HEK293T (cell line): ENCODE measurements around the gene OR8U1.

ENCODE experiments used
- ARNT ChIP-seq: fragments of 450-650 bp; IDR thresholded peaks from 2 replicates; pipeline ENCODE4 v1.6.1; 2017; ENCODE audit warnings: mild to moderate bottlenecking
- ELF4 ChIP-seq: fragments of 450-650 bp; IDR thresholded peaks from 2 replicates; pipeline ENCODE4 v1.6.1; 2017; ENCODE audit warnings: antibody characterized with exemption
- FOXA1 ChIP-seq: fragments of 450-650 bp; IDR thresholded peaks from 2 replicates; pipeline ENCODE4 v1.6.1; 2016; ENCODE audit warnings: mild to moderate bottlenecking
- FOXM1 ChIP-seq: fragments of 450-650 bp; IDR thresholded peaks from 2 replicates; pipeline ENCODE4 v1.6.1; 2017; ENCODE audit warnings: mild to moderate bottlenecking, borderline replicate concordance
- NFRKB ChIP-seq: fragments of 450-650 bp; IDR thresholded peaks from 2 replicates; pipeline ENCODE4 v1.6.1; 2016; ENCODE audit warnings: mild to moderate bottlenecking, moderate library complexity
- PKNOX1 ChIP-seq: fragments of 450-650 bp; IDR thresholded peaks from 2 replicates; pipeline ENCODE4 v1.6.1; 2016

GRCh38 chr11:56333156-56333555 is 42.3 kb upstream of the OR8U1 start:
- TF ChIP-seq PKNOX1, result no peak
- TF ChIP-seq NFRKB, result no peak
- TF ChIP-seq FOXM1, result no peak
- TF ChIP-seq ARNT, result no peak
- TF ChIP-seq ELF4, result no peak
- TF ChIP-seq FOXA1, result no peak
